ENCODE measurements around the gene HAVCR1.
"Not testable (repeated sequence)": the region's sequence is repeated elsewhere in the genome, so short reads cannot be mapped to it uniquely, and the experiment has no call there.

Gene HAVCR1

GRCh38 chr5:157059093-157059539 is at the start of gene HAVCR1:
HAVCR1 (minus strand) TSS chr5:157059116; CDS start chr5:157057943, 1,173 bp downstream.
- no peak for DNase-seq

DNA sequence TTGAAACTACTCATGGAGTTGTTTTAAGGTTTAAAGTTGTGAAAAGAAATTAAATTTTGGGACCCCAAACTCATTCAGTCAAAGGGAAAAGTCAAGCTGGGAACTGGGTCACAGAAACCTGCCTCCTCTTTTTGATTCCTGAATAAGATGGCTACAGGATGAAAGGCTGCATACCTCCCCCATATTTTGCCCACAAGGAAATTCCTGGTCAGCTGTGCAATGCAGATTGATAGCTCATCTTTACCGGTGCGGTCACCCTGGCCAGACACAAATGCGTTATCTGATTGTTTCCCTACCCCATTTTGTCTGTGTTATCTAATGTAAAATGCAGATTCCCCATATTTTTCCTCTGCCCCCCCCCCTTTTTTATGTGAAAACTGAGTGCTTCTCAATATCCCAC is 48.6 kb upstream of the HAVCR1 start:
- no peak for DNase-seq

DNA sequence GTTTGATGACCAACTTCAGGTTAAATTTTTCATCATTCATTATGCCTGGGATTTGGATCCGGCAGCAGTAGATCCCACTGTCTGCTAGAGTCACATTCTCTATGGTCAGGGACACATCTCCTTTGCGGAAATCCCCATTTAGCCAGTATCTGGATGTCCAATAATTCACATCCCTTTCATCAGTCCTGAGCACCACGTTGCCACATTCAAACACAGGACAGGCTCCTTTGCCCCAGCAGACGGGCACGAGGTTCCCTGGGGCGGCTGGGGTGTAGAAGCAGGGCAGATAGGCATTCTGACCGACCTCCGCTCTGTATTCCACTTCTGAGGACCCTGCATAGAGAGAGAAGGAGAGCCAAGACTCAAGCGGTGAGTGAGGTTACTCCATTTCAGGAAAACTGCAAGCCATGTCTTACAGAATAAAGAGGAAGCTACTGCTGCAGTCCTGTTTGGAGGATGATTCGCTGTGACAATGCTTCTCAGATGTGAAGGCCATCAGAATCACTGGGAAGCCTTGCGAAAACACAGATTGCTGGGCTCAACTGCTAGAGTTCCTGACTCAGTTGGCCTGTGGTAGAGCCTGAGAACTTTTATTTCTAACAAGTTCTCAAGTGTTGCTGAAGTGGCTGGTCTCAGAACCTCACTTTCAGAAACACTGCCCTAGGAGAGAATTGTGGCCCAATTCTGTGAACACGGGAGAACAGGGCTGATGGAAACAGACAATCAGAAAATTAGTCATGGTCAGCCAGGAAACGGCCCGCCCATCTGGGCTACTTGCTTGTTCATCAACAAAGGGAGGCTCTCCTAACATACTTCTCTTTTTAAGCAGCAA is 47.9 kb upstream of the HAVCR1 start:
- DNase-seq: no peak

- no peak for DNase-seq
Measured at GRCh38 chr5:157100140-157100679, 41.3 kb upstream of the HAVCR1 start.

GRCh38 chr5:157088342-157088990 is 29.6 kb upstream of the HAVCR1 start:
- peak; percentile 15 for DNase-seq

DNA sequence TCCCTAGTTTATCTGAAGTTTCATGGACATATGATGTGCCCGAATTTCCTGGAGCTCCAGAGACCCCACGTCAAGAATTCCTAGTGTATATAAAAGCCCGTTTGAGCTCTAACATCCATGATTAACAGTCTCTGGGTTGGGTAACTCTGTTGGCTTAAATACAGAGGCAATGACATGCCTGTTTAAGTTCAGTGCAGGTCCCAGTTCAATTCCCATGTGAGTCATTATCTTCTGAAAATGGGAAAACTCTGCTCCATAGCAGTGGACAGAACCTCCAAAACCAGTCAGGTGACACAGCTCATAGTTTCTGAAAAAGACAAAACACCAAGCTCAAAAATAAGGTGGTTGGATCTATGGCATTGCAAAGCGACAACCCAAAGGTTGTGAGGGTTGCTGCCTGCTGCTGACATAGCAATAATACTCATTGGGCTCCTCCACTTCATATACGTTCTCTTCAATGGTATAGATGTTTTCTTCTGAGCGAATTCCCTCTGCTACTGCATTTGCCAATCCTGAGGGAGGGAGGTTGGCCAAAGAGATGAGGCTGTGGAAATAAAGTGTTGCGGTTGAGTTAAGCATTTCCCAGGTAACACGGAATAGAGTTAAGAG is 27.9 kb upstream of the HAVCR1 start:
- no peak for DNase-seq

- DNase-seq: no peak
Measured at GRCh38 chr5:157085930-157086329, 27.0 kb upstream of the HAVCR1 start.

DNA sequence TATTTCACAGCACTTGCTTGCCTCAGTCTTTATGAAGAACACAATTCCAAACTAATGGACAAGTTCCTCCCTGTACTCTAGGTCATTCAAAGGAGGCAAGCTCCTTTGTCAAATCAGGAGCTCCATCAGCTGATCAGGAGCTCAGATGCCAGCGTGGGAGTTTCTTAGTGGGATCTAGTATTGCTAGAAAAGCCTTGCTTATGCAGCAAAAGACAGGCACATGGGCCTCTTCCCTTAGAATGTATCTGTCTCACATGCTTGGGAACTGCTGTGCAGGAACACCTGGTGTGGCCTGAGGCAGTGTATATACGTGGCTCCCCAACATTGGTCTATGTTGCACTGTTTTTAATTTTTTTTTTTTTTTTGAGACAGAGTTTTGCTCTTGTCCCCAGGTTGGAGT is 21.4 kb upstream of the HAVCR1 start:
- DNase-seq: no peak

DNA sequence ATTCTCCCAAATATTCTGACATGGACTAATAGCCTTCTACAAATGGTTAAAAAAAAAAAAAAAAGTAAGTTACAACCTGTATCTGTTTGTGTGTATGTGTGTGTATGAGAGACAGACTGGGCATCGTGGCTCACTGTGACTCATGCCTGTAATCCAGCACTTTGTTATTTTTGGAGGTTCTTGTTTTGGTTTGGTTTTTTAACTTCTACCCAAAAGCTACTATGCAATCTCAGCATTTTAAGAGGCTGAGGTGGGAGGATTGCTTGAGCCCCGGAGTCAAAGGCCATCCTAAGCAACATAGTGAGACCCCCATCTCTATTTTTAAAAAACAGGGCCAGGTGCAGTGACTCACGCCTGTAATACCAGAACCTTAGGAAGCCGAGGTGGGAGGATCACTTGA is 17.6 kb upstream of the HAVCR1 start:
- no peak for DNase-seq

- DNase-seq: no peak
Measured at GRCh38 chr5:157072508-157072907, 13.6 kb upstream of the HAVCR1 start.

DNA sequence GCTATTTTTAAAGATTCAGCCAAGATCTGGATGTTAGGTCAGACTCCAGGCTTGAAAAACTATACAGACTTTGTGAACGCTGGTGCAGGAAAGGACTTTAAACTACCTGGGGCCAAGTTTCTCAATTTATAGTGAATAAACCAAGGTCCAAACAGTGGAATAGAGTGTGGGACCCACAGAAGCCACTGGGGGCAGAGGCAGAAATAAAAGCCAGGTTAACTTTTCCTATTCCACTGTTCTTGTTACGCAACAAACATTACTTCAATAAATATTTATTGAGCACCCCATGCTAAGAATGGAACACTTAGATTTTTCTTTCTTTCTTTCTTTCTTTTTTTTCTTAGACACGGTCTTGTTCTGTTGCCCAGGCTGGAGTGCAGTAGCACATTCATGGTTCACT is 11.0 kb upstream of the HAVCR1 start:
- no peak for DNase-seq

DNA sequence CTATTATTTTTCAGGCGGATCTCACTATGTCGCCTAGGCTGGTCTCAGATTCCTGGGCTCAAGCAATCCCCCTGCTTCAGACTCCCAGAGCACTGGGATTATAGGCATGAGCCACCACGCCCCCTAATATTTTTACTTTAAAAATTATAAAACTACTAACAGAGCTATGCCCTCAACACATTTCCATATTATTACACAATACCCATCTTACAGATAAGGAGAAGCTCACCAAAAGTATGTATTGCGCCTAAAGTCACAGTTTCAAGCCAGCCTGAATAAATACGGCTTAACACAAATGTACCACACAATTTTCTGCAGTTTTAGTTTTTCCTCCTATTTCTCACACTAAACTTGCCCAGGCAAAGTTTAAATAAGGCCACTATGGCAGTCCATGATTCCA is 9.9 kb upstream of the HAVCR1 start:
- DNase-seq: no peak

- no peak for DNase-seq
Measured at GRCh38 chr5:157068339-157068738, 9.4 kb upstream of the HAVCR1 start.

DNA sequence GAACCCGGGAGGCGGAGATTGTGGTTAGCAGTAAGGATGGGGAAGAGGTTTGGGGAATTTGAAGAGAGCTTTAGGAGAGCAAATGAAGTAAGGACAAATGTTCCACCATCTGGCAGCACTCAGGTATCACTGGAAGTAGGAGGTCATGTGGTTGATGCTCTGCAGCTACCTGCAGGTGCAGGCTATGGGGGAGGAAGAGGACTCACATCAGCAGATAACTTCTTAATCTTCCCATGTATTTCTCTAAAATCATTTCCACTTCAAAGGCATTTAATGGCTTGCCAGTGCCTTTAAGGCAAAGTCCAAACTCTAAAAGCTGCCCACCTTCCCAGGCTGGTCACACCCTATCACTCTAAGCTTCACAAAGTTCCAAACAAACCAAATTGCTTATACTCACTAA is 8.1 kb upstream of the HAVCR1 start:
- no peak for DNase-seq

- no peak for DNase-seq
Measured at GRCh38 chr5:157066080-157066479, 7.2 kb upstream of the HAVCR1 start.

- DNase-seq: no peak
Measured at GRCh38 chr5:157063776-157064430, 5.0 kb upstream of the HAVCR1 start.

GRCh38 chr5:157059891-157060290 is 975 bp upstream of the HAVCR1 start:
- DNase-seq: no peak

DNA sequence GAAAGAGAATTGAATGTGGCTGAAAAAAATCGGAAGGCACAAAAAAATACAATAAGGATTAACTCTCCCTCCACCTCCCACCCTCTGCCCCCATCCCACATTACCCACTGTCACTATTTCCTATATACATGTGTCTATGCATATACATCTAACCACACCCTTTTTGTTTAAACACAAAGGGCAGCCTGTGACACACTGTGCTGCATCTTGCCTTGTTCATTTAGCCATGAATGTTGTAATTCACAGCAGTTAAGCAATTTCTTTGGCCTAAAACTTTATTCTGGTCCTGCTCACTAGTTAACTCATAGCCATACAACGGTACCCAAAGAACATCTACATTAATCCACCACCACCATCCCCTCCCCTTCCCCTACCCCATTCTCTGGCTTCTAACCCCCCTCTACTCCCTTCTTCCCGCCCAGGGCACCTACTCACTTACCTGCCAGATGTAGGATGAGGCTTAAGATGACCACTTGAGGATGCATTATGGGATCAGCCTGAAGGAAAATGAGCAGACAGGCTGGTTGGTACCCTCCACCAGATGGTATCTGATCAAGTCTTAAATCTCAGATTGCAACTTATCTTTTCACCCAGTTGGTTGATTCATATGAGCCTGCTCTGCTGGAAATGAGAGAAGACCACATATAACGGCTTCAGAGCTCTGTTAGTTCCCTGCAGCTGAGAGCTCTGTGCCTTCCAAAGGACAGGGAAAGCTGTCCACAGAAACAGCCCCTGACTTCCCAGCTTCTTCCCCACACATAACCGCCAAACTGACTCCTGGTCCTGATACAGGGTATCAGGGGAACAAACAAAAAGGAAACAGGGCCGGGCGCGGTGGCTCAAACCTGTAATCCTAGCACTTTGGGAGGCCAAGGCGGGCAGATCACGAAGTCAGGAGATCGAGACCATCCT is 1.2 kb downstream of the HAVCR1 start:
- no peak for DNase-seq

DNA sequence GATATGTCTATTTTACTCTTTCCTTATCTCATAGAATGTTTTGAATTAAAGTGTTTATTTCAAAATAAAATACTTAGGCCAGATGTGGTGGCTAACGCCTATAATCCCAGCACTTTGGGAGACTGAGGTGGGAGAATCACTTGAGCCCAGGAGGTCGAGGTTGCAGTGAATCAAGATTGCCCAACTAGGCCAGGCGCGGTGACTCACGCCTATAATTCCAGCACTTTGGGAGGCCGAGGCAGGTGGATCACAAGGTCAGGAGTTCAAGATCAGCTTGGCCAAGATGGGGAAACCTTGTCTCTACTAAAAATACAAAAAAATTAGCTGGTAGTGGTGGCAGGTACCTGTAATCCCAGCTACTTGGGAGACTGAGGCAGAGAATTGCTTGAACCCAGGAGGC is 2.1 kb downstream of the HAVCR1 start:
- not testable (repeated sequence) for DNase-seq

GRCh38 chr5:157051604-157052245 is 7.2 kb downstream of the HAVCR1 start:
- no peak for DNase-seq

DNA sequence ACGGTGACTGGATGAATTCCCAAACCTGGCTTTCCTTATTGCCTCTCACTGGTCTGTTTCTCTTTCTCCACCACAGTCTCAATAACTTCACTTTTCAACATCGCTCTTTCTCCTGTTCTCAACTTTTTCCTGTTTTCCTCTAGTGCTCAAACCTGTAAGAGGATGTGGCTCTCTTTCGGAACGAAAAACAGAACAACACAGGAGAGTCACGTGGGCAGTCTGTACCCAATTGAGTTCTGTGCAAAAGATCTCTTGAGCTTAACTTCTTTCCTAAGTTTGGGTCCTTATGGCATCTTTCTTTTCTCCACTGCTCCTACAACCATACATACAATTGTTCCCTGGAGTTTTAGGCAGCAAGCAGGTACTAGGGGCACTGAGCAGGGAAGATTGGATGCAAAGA is 8.9 kb downstream of the HAVCR1 start:
- no peak for DNase-seq

DNA sequence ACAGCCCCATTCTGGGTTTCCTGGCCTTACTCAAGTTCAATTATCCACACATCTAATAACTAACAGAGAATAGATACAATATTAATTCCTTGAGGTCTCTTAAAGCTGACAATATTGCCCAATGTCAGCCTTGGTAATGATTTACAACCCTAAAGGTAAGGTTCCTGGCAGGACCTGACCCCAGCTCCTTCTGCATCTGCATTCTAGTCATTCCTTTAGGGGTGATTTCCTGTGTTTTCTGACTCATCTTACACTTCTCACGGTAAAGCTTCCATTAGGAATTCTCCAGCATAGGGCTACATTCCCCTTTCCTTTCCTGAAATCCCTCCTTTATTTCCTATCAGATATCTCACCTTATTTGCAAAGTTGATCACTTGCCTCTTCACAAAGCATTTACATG is 9.3 kb downstream of the HAVCR1 start:
- DNase-seq: no peak
